ENCODE measurements around the gene XXYLT1. TPM values are rescaled to one million over a fixed set of nuclear protein-coding genes. Genes with fewer than 3 reads are reported as not detected.

XXYLT1 gene
- total RNA-seq, 1 experiment from 2014 or later, result 25.5 TPM

- Histone ChIP-seq H3K4me1 (ENCODE audit: insufficient read depth, low read length) (peaks cover 3% of the 10 kb centered on the region; the same call in 1 of the 2 replicates), H3K4me3 (ENCODE audit: low read length) (no peak overlapping the region), H2AFZ (ENCODE audit: low read length) (no peak overlapping the region), H3K9me2 (replicated peaks; ENCODE audit: low read length) (no peaks in the 10 kb centered on the region), H3K27ac (ENCODE audit: low read length) (no peak overlapping the region), H3K79me2 (ENCODE audit: low read length) (no peaks in the 10 kb centered on the region), H3K36me3 (ENCODE audit: low read depth, low read length) (0 out of 2 replicates have a peak, but pooled peaks cover 5% of the 10 kb centered on the region), H3K27me3 (ENCODE audit: low read length) (no peaks in the 10 kb centered on the region), H3K9ac (ENCODE audit: low read length) (no peak overlapping the region), H4K20me1 (ENCODE audit: low read length) (no peaks in the 10 kb centered on the region), H3F3A (ENCODE audit: low read length, unreplicated experiment) (no peaks in the 10 kb centered on the region), H3K4me2 (ENCODE audit: low read length) (no peak overlapping the region), H3K9me3 (ENCODE audit: low read length) (no peaks in the 10 kb centered on the region)
- intact Hi-C loops (cut with micrococcal nuclease), result no loop called here
- POLR2A ChIA-PET (ENCODE audit: unreplicated experiment), result no interaction called here
- no TSS peak for BruUV-seq (replicated peaks)
- DNase-seq (no peak), ATAC-seq (no peak)
- TF ChIP-seq EZH2phosphoT487 (IDR thresholded peaks at IDR 0.05; ENCODE audit: borderline replicate concordance, low read length) (no peak), EZH2 (IDR thresholded peaks at IDR 0.05; ENCODE audit: low read length, unreplicated experiment) (no peak), CTCF (conservative IDR thresholded peaks at IDR 0.05; ENCODE audit: low read depth, low read length) (no peak)
- CTCF ChIA-PET, result no interaction called here
These were observed 197.9 kb downstream of the XXYLT1 start for GRCh38 chr3:195072916-195073564.

DNA sequence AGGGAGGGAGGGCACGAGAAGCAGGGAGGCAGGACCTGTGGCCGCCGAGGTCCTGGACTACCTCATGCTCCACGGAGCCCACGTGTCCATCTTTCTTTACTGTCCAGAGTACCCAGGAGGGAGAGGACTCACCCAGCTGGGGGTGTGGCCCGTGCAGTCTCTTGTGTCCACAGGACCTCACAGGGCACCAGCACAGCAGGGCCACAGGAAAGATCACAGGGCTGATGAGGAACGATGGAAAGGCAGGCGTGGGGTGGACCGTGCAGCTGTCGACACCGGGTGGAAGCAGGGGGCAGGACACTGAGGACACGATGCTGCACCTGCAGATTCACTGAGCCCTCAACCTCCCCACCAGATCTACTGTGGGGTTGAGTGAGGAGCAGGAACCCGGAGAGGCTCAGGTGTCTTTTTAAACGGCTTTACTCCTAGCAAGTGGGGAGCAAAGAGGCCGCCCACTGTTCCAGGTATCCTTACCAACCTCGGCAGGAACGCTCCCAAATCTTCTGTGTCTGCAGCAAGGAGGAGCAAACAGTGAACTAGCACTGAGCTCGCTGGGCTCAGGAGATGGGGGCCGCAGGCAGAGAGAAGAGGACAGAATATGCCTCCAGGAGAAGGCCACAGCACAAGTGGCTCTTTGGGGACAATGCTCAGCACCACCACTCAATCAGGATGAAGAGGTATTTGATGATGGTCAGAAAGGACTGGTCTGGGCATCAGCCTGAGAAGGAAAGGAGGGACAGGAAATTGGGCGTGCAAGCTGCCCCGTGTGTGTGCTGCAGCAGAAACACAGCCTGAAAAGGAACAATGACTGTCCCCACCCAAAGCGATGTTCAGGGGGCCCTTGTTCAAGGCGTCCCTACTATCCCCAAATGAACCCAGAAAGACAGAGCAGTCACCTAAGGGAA is 198.8 kb downstream of the XXYLT1 start:
- ChIA-PET POLR2A (ENCODE audit: unreplicated experiment) (no interaction called here), CTCF (no interaction called here)
- no peak overlapping the region for H3K9ac ChIP-seq (ENCODE audit: low read length)
- H3K4me2 ChIP-seq (ENCODE audit: low read length), result no peak overlapping the region
- intact Hi-C loops (cut with micrococcal nuclease), result no loop called here
- TF ChIP-seq EZH2phosphoT487 (IDR thresholded peaks at IDR 0.05; ENCODE audit: borderline replicate concordance, low read length) (no peak), CTCF (conservative IDR thresholded peaks at IDR 0.05; ENCODE audit: low read depth, low read length) (no peak), EZH2 (IDR thresholded peaks at IDR 0.05; ENCODE audit: low read length, unreplicated experiment) (no peak)
- H3K79me2 ChIP-seq (ENCODE audit: low read length), result no peaks in the 10 kb centered on the region
- DNase-seq (no peak), ATAC-seq (no peak)
- H4K20me1 ChIP-seq (ENCODE audit: low read length), result no peaks in the 10 kb centered on the region
- BruUV-seq (replicated peaks), result no TSS peak
- H3K27me3 ChIP-seq (ENCODE audit: low read length), result no peaks in the 10 kb centered on the region
- H3K36me3 ChIP-seq (ENCODE audit: low read depth, low read length), result 0 out of 2 replicates have a peak, but pooled peaks cover 5% of the 10 kb centered on the region
- H3K4me1 ChIP-seq (ENCODE audit: insufficient read depth, low read length), result peaks cover 7% of the 10 kb centered on the region; the same call in 1 of the 2 replicates
- no peak overlapping the region for H2AFZ ChIP-seq (ENCODE audit: low read length)
- H3F3A ChIP-seq (ENCODE audit: low read length, unreplicated experiment), result no peaks in the 10 kb centered on the region
- no peaks in the 10 kb centered on the region for H3K9me3 ChIP-seq (ENCODE audit: low read length)
- H3K9me2 ChIP-seq (replicated peaks; ENCODE audit: low read length), result no peaks in the 10 kb centered on the region
- H3K27ac ChIP-seq (ENCODE audit: low read length), result no peak overlapping the region
- H3K4me3 ChIP-seq (ENCODE audit: low read length), result no peak overlapping the region
